H1 (cell line): ENCODE data around the gene PSMC3IP. TPM values are rescaled to one million over a fixed set of nuclear protein-coding genes. Genes with fewer than 3 reads are reported as not detected.
A peak's percentile ranks its signal among the peaks of the same experiment; 100 is the strongest.

ENCODE experiments used
- CTCF ChIA-PET: fragments of 300-600 bp; sonication (Branson Sonifier 250); formaldehyde crosslinking; loops from one replicate; lab custom pipeline; 2021; ENCODE audit not compliant: partially characterized antibody; lab: Charles Lee
- POLR2A ChIA-PET: fragments of 300-600 bp; sonication (Branson Sonifier 250); formaldehyde crosslinking; loops from one replicate; lab custom pipeline; 2021; ENCODE audit warnings: inconsistent platforms; ENCODE audit not compliant: partially characterized antibody; lab: Charles Lee
- DNase-seq, 2 experiments: peaks; one replicate each; pipeline versions ENCODE4 v3.0.0 to v3.0.0-alpha.2; 2010 to 2022; ENCODE audit warnings: low spot score in 2 of 2, low read depth in 1 of 2, mixed read lengths in 1 of 2
- FAIRE-seq: peaks from 2 replicates; lab custom pipeline; 2011; peaks lifted over from hg19 to GRCh38; lab: Jason Lieb, UNC
- H2AFZ ChIP-seq: 2 replicates; pipeline ENCODE4 v1.8.1; 2012; ENCODE audit warnings: low read length, inconsistent platforms
- H2AK5ac ChIP-seq: 2 replicates; pipeline ENCODE4 v1.6.1; 2013; ENCODE audit warnings: low read depth, low read length
- H2BK120ac ChIP-seq: replicated peaks from 2 replicates; pipeline ENCODE3; 2013; ENCODE audit warnings: low read depth, low read length, inconsistent platforms
- H2BK12ac ChIP-seq: 2 replicates; pipeline ENCODE4 v1.6.1; 2013; ENCODE audit warnings: low read depth, low read length
- H2BK15ac ChIP-seq: 2 replicates; pipeline ENCODE4 v1.6.1; 2013; ENCODE audit warnings: low read length
- H2BK20ac ChIP-seq: 2 replicates; pipeline ENCODE4 v1.6.1; 2013; ENCODE audit warnings: low read length
- H2BK5ac ChIP-seq: 2 replicates; pipeline ENCODE4 v1.6.1; 2013; ENCODE audit warnings: low read depth, low read length
- H3K14ac ChIP-seq: 2 replicates; pipeline ENCODE4 v1.6.1; 2013; ENCODE audit warnings: inconsistent platforms; ENCODE audit not compliant: insufficient read length
- H3K18ac ChIP-seq: 2 replicates; pipeline ENCODE4 v1.6.1; 2013; ENCODE audit warnings: low read length; ENCODE audit errors: extremely low read depth
- H3K23ac ChIP-seq: 2 replicates; pipeline ENCODE4 v1.6.1; 2013; ENCODE audit warnings: inconsistent platforms; ENCODE audit not compliant: insufficient read length
- H3K23me2 ChIP-seq: 2 replicates; pipeline ENCODE4 v1.6.1; 2013; ENCODE audit warnings: low read depth, low read length
- H3K27ac ChIP-seq: 2 replicates; pipeline ENCODE4 v1.6.1; 2011; ENCODE audit warnings: low read depth, low read length, inconsistent platforms
- H3K27me3 ChIP-seq, 4 experiments: replicated peaks in 1 of 4; 1 replicate in 1 of 4; 2 replicates in 3 of 4; pipeline versions ENCODE4 v1.6.1 to v1.8.1; 2011 to 2013; ENCODE audit warnings: low read length in 3 of 4, mild to moderate bottlenecking in 3 of 4, inconsistent platforms in 2 of 4, mixed read lengths in 2 of 4, moderate library complexity in 1 of 4; ENCODE audit not compliant: control insufficient read depth in 3 of 4, insufficient read depth in 3 of 4; ENCODE audit errors: extremely low read depth in 1 of 4
- H3K36me3 ChIP-seq, 4 experiments: 2 replicates each; pipeline versions ENCODE4 v1.6.1 to v1.8.1; 2011 to 2013; ENCODE audit warnings: mild to moderate bottlenecking in 4 of 4, low read length in 3 of 4, moderate library complexity in 2 of 4, control low read depth in 1 of 4, inconsistent platforms in 1 of 4; ENCODE audit not compliant: insufficient read depth in 4 of 4, control insufficient read depth in 2 of 4
- H3K4ac ChIP-seq: replicated peaks from 2 replicates; pipeline ENCODE3; 2013; ENCODE audit warnings: low read length, low read depth, mixed read lengths, inconsistent platforms; ENCODE audit not compliant: insufficient read length
- H3K4me1 ChIP-seq, 4 experiments: replicated peaks in 1 of 4; 1 replicate in 1 of 4; 2 replicates in 3 of 4; pipeline versions ENCODE4 v1.6.1 to v1.8.1; 2011 to 2013; ENCODE audit warnings: low read length in 3 of 4, inconsistent platforms in 2 of 4, mixed read lengths in 1 of 4; ENCODE audit not compliant: insufficient read depth in 4 of 4, control insufficient read depth in 3 of 4
- H3K4me2 ChIP-seq, 2 experiments: 2 replicates each; pipeline versions ENCODE4 v1.6.1 to v1.8.1; 2011 to 2013; ENCODE audit warnings: low read depth in 2 of 2, low read length in 2 of 2, control low read depth in 1 of 2, inconsistent platforms in 1 of 2, mild to moderate bottlenecking in 1 of 2; ENCODE audit not compliant: insufficient read depth in 1 of 2
- H3K4me3 ChIP-seq, 4 experiments: fragments of 200-600, 300-600 bp in 1 of 4; sonication (generic), shearing (Covaris generic), sonication (Bioruptor Twin) in 1 of 4; 2 replicates each; pipeline versions ENCODE4 v1.5.1 to v1.8.1; 2011 to 2016; ENCODE audit warnings: low read length in 4 of 4, low read depth in 3 of 4, control low read depth in 2 of 4, inconsistent platforms in 2 of 4, mild to moderate bottlenecking in 2 of 4, mixed read lengths in 1 of 4, moderate library complexity in 1 of 4; ENCODE audit not compliant: insufficient read depth in 2 of 4; ENCODE audit errors: extremely low read depth in 1 of 4
- H3K56ac ChIP-seq: replicated peaks from 2 replicates; pipeline ENCODE3; 2013; ENCODE audit warnings: low read depth, mild to moderate bottlenecking, mixed read lengths, low read length, inconsistent platforms; ENCODE audit not compliant: insufficient read length
- H3K79me1 ChIP-seq: 2 replicates; pipeline ENCODE4 v1.6.1; 2013; ENCODE audit warnings: low read depth, low read length, control low read depth
- H3K79me2 ChIP-seq, 2 experiments: 2 replicates each; pipeline versions ENCODE4 v1.6.1 to v1.8.1; 2012 to 2013; ENCODE audit warnings: low read length in 2 of 2, mild to moderate bottlenecking in 2 of 2, inconsistent platforms in 1 of 2; ENCODE audit not compliant: insufficient read depth in 2 of 2, control insufficient read depth in 1 of 2
- H3K9ac ChIP-seq, 4 experiments: replicated peaks in 1 of 4; 1 replicate in 1 of 4; 2 replicates in 3 of 4; pipeline versions ENCODE4 v1.6.1 to v1.8.1; 2011 to 2013; ENCODE audit warnings: low read depth in 3 of 4, low read length in 3 of 4, control low read depth in 2 of 4, mild to moderate bottlenecking in 2 of 4, moderate library complexity in 2 of 4, inconsistent platforms in 1 of 4; ENCODE audit errors: extremely low read depth in 1 of 4
- H3K9me3 ChIP-seq, 2 experiments: 2 replicates each; pipeline versions ENCODE4 v1.6.1 to v1.8.1; 2012 to 2013; ENCODE audit warnings: mild to moderate bottlenecking in 2 of 2, moderate library complexity in 2 of 2, control low read depth in 1 of 2, inconsistent platforms in 1 of 2, low read depth in 1 of 2, low read length in 1 of 2, mixed read lengths in 1 of 2; ENCODE audit not compliant: insufficient read depth in 2 of 2
- H4K20me1 ChIP-seq, 2 experiments: replicated peaks in 1 of 2; 2 replicates each; pipeline versions ENCODE3 to v1.8.1; 2011 to 2013; ENCODE audit warnings: inconsistent platforms in 2 of 2, low read length in 2 of 2, mild to moderate bottlenecking in 1 of 2; ENCODE audit not compliant: insufficient read depth in 2 of 2, control insufficient read depth in 1 of 2
- H4K5ac ChIP-seq: 2 replicates; pipeline ENCODE4 v1.6.1; 2013; ENCODE audit warnings: low read length, low read depth, mixed read lengths, inconsistent platforms; ENCODE audit not compliant: insufficient read length
- H4K8ac ChIP-seq: 2 replicates; pipeline ENCODE4 v1.8.0; 2013; ENCODE audit warnings: mild to moderate bottlenecking, moderate library complexity, low read length, inconsistent platforms; ENCODE audit not compliant: insufficient read depth; ENCODE audit errors: extremely low read depth
- H4K91ac ChIP-seq: replicated peaks from 2 replicates; pipeline ENCODE3; 2013; ENCODE audit warnings: low read length, mixed read lengths, inconsistent platforms; ENCODE audit not compliant: insufficient read length
- MAFK ChIP-seq: IDR thresholded peaks from 2 replicates; pipeline ENCODE4 v1.6.1; 2012; ENCODE audit warnings: low read depth, mild to moderate bottlenecking, improper control_type of control experiment, low read length
- YY1 ChIP-seq: IDR thresholded peaks from 2 replicates; pipeline ENCODE4 v1.6.1; 2011; ENCODE audit warnings: low read depth, mild to moderate bottlenecking, low read length
- WGBS, 2 experiments: shearing (Covaris generic) in 1 of 2; methylation state at CpG; one replicate each; pipeline versions ENCODE4 v1.1.6 to v1.1.7; 2013 to 2015; ENCODE audit warnings: low lambda C conversion rate in 2 of 2, mixed read lengths in 2 of 2, inconsistent platforms in 1 of 2, low coverage in 1 of 2, missing lambda C conversion rate in 1 of 2; ENCODE audit not compliant: insufficient replicate concordance in 2 of 2, insufficient coverage in 1 of 2, insufficient read length in 1 of 2; ENCODE audit errors: extremely low coverage in 1 of 2, missing lambda C conversion rate in 1 of 2; 5-methylcytosine and 5-hydroxymethylcytosine counted together
- polyA plus RNA-seq, 7 experiments: library from polyadenylated mRNA; depleted of rRNA in 3 of 7; stranded (reverse) in 5 of 7; unstranded in 2 of 7; fragments of >200 nt in 5 of 7; fragments of 200-250 nt in 2 of 7; gene quantifications; 1 replicate in 5 of 7; 2 replicates in 1 of 7; 4 replicates in 1 of 7; pipeline versions ENCODE4 v1.2.1 to v1.2.3, GENCODE V29; 2011 to 2013; ENCODE audit warnings: missing spikeins in 2 of 7, mixed read lengths in 2 of 7
- total RNA-seq: library from RNA; stranded (reverse); fragmentation: NEBNext Ultra II Directional; extraction: Animal tissue kit (Norgen Biotek cat#: 25700); gene quantifications from 2 replicates; pipeline ENCODE4 v1.2.1, GENCODE V29; 2021

PSMC3IP gene
- total and polyA plus RNA-seq, 2 of the 8 experiments (the other 6 are each of a cell fraction or from before 2014, with no cell fraction given) = 11.5 to 21.9 TPM

DNA sequence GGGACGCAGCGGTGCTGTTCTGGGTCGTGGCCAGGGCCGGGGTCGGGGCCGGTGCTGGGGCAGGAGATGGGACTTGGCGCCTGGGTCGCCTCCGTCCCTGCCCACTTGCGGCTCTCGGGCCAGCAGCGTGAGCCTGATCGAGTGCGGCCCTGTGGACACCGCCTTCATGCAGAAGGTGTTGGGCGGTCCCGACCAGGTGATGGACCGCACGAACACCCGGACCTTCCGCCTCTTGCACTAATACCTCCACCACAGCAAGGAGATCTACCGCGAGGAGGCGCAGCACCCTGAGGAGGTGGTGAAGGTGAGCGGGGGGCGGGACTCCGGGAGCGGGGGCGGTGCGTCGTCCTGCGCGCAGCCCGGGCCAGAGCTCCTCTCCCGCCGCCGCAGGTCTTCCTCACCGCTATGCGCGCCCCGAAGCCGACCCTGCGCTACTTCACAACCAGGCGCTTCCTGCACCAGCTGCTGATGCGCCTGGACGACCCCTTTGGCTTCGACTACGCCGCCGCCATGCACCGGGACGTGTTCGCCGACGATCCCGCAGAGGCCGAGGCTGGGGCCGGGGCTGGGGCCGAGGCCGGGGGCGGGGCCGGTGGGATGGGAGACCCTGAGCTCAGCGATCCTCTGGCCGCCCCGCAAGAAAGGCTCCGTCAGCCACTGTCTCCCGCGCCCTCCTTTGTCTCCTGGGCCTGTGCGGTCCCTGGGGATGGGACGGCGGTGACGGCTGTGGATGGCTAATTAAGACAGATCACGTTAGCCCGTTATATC is 29.3 kb downstream of the PSMC3IP start:
- Histone ChIP-seq H3K79me2 (no peaks in the 10 kb centered on the region), H4K5ac (peak overlapping the region; percentile 64), H2BK12ac (no peak overlapping the region), H3K23ac (no peak overlapping the region), H2BK15ac (peak overlapping the region; percentile 88; the same call in 1 of the 2 replicates), H3K9me3 (no peaks in the 10 kb centered on the region), H2BK20ac (no peak overlapping the region), H3K36me3 (peaks cover 0 to 6% (median 1%) of the 10 kb centered on the region in 4 experiments; a peak in 4 of 8 replicates), H3K27me3 (no peaks in the 10 kb centered on the region), H3K4ac (peak overlapping the region; percentile 85), H3K9ac (peak overlapping the region in 3 of 4 experiments; percentile 0 to 46 (median 31); a peak in 1 of 7 replicates), H3K27ac (no peak overlapping the region), H3K4me3 (peak overlapping the region; percentile 31 to 61 (median 37)), H4K8ac (peak overlapping the region; percentile 81), H3K14ac (no peak overlapping the region), H3K18ac (no peak overlapping the region; the same call in 1 of the 2 replicates), H3K23me2 (peaks cover 2% of the 10 kb centered on the region; the same call in 1 of the 2 replicates), H4K20me1 (peaks cover 0 to 4% of the 10 kb centered on the region in 2 experiments), H4K91ac (peak overlapping the region; percentile 30), H3K79me1 (no peaks in the 10 kb centered on the region), H2AK5ac (no peak overlapping the region), H2BK5ac (peak overlapping the region; percentile 66; the same call in 1 of the 2 replicates), H2BK120ac (no peak overlapping the region), H3K56ac (peak overlapping the region; percentile 74), H3K4me1 (peaks cover 0 to 8% (median 7%) of the 10 kb centered on the region in 4 experiments; a peak in 5 of 7 replicates), H2AFZ (no peak overlapping the region), H3K4me2 (peak overlapping the region; percentile 48 to 84)
- CTCF ChIA-PET = interaction anchor here (0.6 to 3.0 kb wide), 15 partner anchors 11 to 145 kb away, joined by 3 to 28 read pairs (median 3); partner anchors contain the start of genes MLX, NAGLU and PSMC3IP
- DNase-seq (peak; percentile 82 to 97), FAIRE-seq (no peak)
- 10% methylated on average over 64 of the region's 74 CpGs; no CpG with 5 or more reads in 1 of the 2 experiments for WGBS, 2 experiments
- POLR2A ChIA-PET = interaction anchor here (0.6 to 4.3 kb wide), 12 partner anchors 11 to 134 kb away, joined by 3 to 43 read pairs (median 4); partner anchors contain the start of genes MLX, NAGLU, PSMC3IP and RETREG3
- TF ChIP-seq YY1 (no peak), MAFK (no peak)
